ENCODE measurements around the gene NEK1. TPM values are rescaled to one million over a fixed set of nuclear protein-coding genes. Genes with fewer than 3 reads are reported as not detected.

Gene NEK1
- total and polyA plus RNA-seq, 11 donors, result 4.8 to 17.8 (median 12.0) TPM

GRCh38 chr4:169540774-169541173 lies 71.6 kb downstream of the NEK1 start:
- DNase-seq (no peak), ATAC-seq (no peak)
- Histone ChIP-seq H3K9me3 (peaks cover 0 to 32% (median 16%) of the 10 kb centered on the region in 12 donors), H3K27me3 (no peaks in the 10 kb centered on the region), H3K27ac (no peak overlapping the region), H3K4me1 (no peaks in the 10 kb centered on the region), H3K4me3 (no peak overlapping the region), H3K36me3 (peaks cover 0 to 21% (median 6%) of the 10 kb centered on the region in 9 donors)
- TF ChIP-seq CTCF (IDR thresholded peaks at IDR 0.05) (no peak), POLR2A (IDR thresholded peaks at IDR 0.05) (no peak)
- intact Hi-C loops (cut with DNase I), result no loop called here

DNA sequence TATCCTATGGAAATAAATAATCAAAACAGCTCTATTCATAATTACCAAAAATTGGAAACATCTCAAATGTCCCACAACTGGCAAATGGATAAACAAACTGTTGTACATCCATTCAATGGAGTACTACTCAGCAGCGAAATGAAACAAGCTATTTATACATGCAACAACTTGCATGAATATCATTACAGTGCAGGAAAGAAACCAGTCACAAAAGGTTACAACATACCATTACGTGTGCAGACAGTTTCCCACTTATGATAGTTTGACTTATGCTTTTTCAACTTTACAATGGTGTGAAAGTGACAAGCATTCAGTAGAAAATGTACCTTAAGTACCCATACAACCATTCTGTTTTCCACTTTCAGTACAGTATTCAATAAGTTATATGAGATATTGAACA lies 82.3 kb downstream of the NEK1 start:
- 71 to 95% (median 93%) methylated on average over 2 of the region's 2 CpGs for WGBS, 4 donors
- intact Hi-C loops (cut with DNase I), result no loop called here
- no peak overlapping the region for H3K4me3 ChIP-seq
- peaks cover 0 to 73% (median 57%) of the 10 kb centered on the region in 9 donors for H3K36me3 ChIP-seq
- no peak overlapping the region for H3K27ac ChIP-seq
- no peaks in the 10 kb centered on the region for H3K9me3 ChIP-seq
- no peak for DNase-seq
- no peaks in the 10 kb centered on the region for H3K4me1 ChIP-seq
- no peak for TF ChIP-seq CTCF (IDR thresholded peaks at IDR 0.05)
- no peak for TF ChIP-seq POLR2A (IDR thresholded peaks at IDR 0.05)
- ATAC-seq, result no peak
- no peaks in the 10 kb centered on the region for H3K27me3 ChIP-seq

GRCh38 chr4:169523796-169524195 lies 88.6 kb downstream of the NEK1 start:
- Histone ChIP-seq H3K27me3 (no peaks in the 10 kb centered on the region), H3K9me3 (no peaks in the 10 kb centered on the region), H3K4me1 (no peaks in the 10 kb centered on the region), H3K36me3 (peaks cover 0 to 36% (median 10%) of the 10 kb centered on the region in 9 donors), H3K4me3 (no peak overlapping the region), H3K27ac (no peak overlapping the region)
- TF ChIP-seq CTCF (IDR thresholded peaks at IDR 0.05) (no peak), POLR2A (IDR thresholded peaks at IDR 0.05) (no peak)
- DNase-seq, result no peak
- ATAC-seq, result no peak
- intact Hi-C loops (cut with DNase I), result loop anchor here in 1 of 10 donors (10.0 kb wide), 1 partner anchor 901 kb away; no protein-coding TSS in a partner anchor

- H3K36me3 ChIP-seq, result peaks cover 0 to 32% (median 14%) of the 10 kb centered on the region in 9 donors
- TF ChIP-seq POLR2A (IDR thresholded peaks at IDR 0.05) (no peak), CTCF (IDR thresholded peaks at IDR 0.05) (no peak)
- 95 to 99% (median 97%) methylated on average over 3 of the region's 3 CpGs for WGBS, 4 donors
- intact Hi-C loops (cut with DNase I), result no loop called here
- H3K4me3 ChIP-seq, result no peak overlapping the region
- H3K9me3 ChIP-seq, result no peaks in the 10 kb centered on the region
- H3K27me3 ChIP-seq, result no peaks in the 10 kb centered on the region
- no peak overlapping the region for H3K27ac ChIP-seq
- H3K4me1 ChIP-seq, result no peaks in the 10 kb centered on the region
- DNase-seq (no peak), ATAC-seq (no peak)
Observed at GRCh38 chr4:169510617-169511016, 101.8 kb downstream of the NEK1 start.
